HepG2 (cell line): Measurements from ENCODE around the gene LASP1. TPM values are rescaled to one million over a fixed set of nuclear protein-coding genes. Genes with fewer than 3 reads are reported as not detected.

Experiments
- CREM ChIP-seq, 2 experiments: sonication (generic) in 1 of 2; formaldehyde crosslinking in 1 of 2; IDR thresholded peaks; 2 replicates each; pipeline versions ENCODE4 v1.4.0 to v1.6.1; 2016 to 2020; ENCODE audit warnings: antibody characterized with exemption in 1 of 2, mild to moderate bottlenecking in 1 of 2, missing genetic modification reagents in 1 of 2
- DNMT1 ChIP-seq: sonication (generic); formaldehyde crosslinking; IDR thresholded peaks from 2 replicates; pipeline ENCODE4 v1.5.1; 2020; ENCODE audit warnings: mild to moderate bottlenecking, missing genetic modification reagents
- GATA4 ChIP-seq: sonication (generic); IDR thresholded peaks from 2 replicates; pipeline ENCODE4 v1.6.1; 2016; ENCODE audit warnings: antibody characterized with exemption, low read depth, borderline replicate concordance
- HINFP ChIP-seq: sonication (generic); formaldehyde crosslinking; IDR thresholded peaks from 2 replicates; pipeline ENCODE4 v1.4.0; 2020; ENCODE audit warnings: low read depth, mild to moderate bottlenecking, missing genetic modification reagents
- HNRNPK ChIP-seq: fragments of 200-400 bp; formaldehyde crosslinking; IDR thresholded peaks from 2 replicates; pipeline ENCODE4 v1.6.1; 2018; ENCODE audit warnings: low read length, low read depth, moderate library complexity, mild to moderate bottlenecking; ENCODE audit not compliant: poor library complexity, severe bottlenecking
- LBX2 ChIP-seq: sonication (generic); formaldehyde crosslinking; IDR thresholded peaks from 2 replicates; pipeline ENCODE4 v1.5.0; 2020; ENCODE audit warnings: missing genetic modification reagents, mild to moderate bottlenecking, borderline replicate concordance
- PRPF4 ChIP-seq: fragments of 200-400 bp; formaldehyde crosslinking; IDR thresholded peaks from 2 replicates; pipeline ENCODE4 v1.6.1; 2016; ENCODE audit warnings: low read length, low read depth; ENCODE audit not compliant: poor library complexity, severe bottlenecking
- ZBED4 ChIP-seq: sonication (generic); formaldehyde crosslinking; IDR thresholded peaks from 2 replicates; pipeline ENCODE4 v1.4.0; 2020; ENCODE audit warnings: missing genetic modification reagents, borderline replicate concordance
- ZNF143 ChIP-seq: sonication (generic); formaldehyde crosslinking; IDR thresholded peaks from 2 replicates; pipeline ENCODE4 v1.4.0; 2020; ENCODE audit warnings: missing genetic modification reagents
- ZNF235 ChIP-seq: sonication (generic); formaldehyde crosslinking; IDR thresholded peaks from 2 replicates; pipeline ENCODE4 v1.8.1; 2023; ENCODE audit warnings: mild to moderate bottlenecking, missing genetic modification reagents, borderline replicate concordance
- ZNF329 ChIP-seq: sonication (generic); formaldehyde crosslinking; IDR thresholded peaks from 2 replicates; pipeline ENCODE4 v1.9.0; 2021; ENCODE audit warnings: low read depth, mild to moderate bottlenecking, missing genetic modification reagents
- ZNF510 ChIP-seq: sonication (generic); formaldehyde crosslinking; IDR thresholded peaks from 2 replicates; pipeline ENCODE4 v1.4.0; 2020; ENCODE audit warnings: low read depth, mild to moderate bottlenecking, missing genetic modification reagents
- ZNF777 ChIP-seq: sonication (generic); formaldehyde crosslinking; IDR thresholded peaks from 2 replicates; pipeline ENCODE4 v1.4.0; 2020; ENCODE audit warnings: missing genetic modification reagents
- ZNF780A ChIP-seq: sonication (generic); formaldehyde crosslinking; IDR thresholded peaks from 2 replicates; pipeline ENCODE4 v1.8.0; 2022; ENCODE audit warnings: mild to moderate bottlenecking, missing genetic modification reagents, moderate library complexity
- ZNF816 ChIP-seq: sonication (generic); formaldehyde crosslinking; IDR thresholded peaks from 2 replicates; pipeline ENCODE4 v1.8.0; 2022; ENCODE audit warnings: missing genetic modification reagents, mild to moderate bottlenecking, borderline replicate concordance
- polyA plus RNA-seq, 8 experiments: library from polyadenylated mRNA; depleted of rRNA in 3 of 8; stranded (reverse) in 7 of 8; unstranded in 1 of 8; fragments of >200 nt; fragmentation: Illumina TruSeq in 4 of 8; extraction: Trizol in 4 of 8; gene quantifications; 2 replicates each; pipeline versions ENCODE4 v1.2.1 to v1.2.3, GENCODE V29; 2011 to 2016; ENCODE audit warnings: low read depth in 4 of 8, missing spikeins in 1 of 8, mixed read lengths in 1 of 8; ENCODE audit not compliant: insufficient read depth in 1 of 8
- total RNA-seq, 5 experiments: library from RNA; depleted of rRNA; stranded (reverse); fragments of >200 nt; fragmentation: Illumina TruSeq; extraction: Trizol; gene quantifications; 2 replicates each; pipeline ENCODE4 v1.2.3, GENCODE V29; 2016; ENCODE audit warnings: low read depth in 1 of 5
- TF ChIP-seq, protein P1 (sequence below): IDR thresholded peaks from 2 replicates; pipeline ENCODE4 v1.6.1; 2016; ENCODE audit warnings: low read depth, missing genetic modification reagents, missing compliant biosample characterization
- TF ChIP-seq, protein P2 (sequence below): sonication (generic); formaldehyde crosslinking; IDR thresholded peaks from 2 replicates; pipeline ENCODE4 v1.5.0; 2020; ENCODE audit warnings: missing genetic modification reagents, mild to moderate bottlenecking, borderline replicate concordance

LASP1 gene
- total and polyA plus RNA-seq, 2 of the 13 experiments (the other 11 are each of a cell fraction or from before 2014, with no cell fraction given), result 70.1 to 97.0 TPM

DNA sequence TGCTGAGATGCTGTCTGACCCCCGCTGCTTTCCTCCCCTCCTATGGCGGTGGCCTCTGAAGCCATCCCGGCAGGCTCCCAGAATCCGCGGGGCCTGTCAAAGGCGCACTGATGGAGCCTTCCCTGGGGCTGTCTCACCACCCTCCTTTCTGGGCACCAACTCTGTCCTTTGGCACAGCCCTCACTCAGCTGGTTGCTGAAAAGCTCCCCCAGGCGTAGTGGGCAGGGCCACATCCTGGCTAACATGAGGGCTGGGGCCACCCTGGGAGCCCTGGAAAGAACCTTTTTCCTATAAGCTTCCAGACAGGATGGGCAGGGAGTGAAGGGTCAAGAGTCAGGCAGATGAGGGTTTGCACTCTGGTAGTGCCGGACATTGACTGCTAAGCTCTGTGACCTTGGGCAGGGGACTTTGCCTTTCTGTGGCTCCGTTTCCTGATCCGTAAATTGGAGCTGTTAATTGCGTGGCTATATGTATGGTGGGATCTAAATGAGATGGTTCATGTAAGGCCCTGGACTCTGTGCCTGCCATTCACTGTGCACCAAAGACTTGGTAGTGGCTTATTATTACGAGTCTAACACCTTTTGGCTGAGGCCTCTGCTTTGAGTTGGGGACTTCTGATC, 27.9 kb downstream of the LASP1 start (continued):
- TF ChIP-seq, protein P1, sequence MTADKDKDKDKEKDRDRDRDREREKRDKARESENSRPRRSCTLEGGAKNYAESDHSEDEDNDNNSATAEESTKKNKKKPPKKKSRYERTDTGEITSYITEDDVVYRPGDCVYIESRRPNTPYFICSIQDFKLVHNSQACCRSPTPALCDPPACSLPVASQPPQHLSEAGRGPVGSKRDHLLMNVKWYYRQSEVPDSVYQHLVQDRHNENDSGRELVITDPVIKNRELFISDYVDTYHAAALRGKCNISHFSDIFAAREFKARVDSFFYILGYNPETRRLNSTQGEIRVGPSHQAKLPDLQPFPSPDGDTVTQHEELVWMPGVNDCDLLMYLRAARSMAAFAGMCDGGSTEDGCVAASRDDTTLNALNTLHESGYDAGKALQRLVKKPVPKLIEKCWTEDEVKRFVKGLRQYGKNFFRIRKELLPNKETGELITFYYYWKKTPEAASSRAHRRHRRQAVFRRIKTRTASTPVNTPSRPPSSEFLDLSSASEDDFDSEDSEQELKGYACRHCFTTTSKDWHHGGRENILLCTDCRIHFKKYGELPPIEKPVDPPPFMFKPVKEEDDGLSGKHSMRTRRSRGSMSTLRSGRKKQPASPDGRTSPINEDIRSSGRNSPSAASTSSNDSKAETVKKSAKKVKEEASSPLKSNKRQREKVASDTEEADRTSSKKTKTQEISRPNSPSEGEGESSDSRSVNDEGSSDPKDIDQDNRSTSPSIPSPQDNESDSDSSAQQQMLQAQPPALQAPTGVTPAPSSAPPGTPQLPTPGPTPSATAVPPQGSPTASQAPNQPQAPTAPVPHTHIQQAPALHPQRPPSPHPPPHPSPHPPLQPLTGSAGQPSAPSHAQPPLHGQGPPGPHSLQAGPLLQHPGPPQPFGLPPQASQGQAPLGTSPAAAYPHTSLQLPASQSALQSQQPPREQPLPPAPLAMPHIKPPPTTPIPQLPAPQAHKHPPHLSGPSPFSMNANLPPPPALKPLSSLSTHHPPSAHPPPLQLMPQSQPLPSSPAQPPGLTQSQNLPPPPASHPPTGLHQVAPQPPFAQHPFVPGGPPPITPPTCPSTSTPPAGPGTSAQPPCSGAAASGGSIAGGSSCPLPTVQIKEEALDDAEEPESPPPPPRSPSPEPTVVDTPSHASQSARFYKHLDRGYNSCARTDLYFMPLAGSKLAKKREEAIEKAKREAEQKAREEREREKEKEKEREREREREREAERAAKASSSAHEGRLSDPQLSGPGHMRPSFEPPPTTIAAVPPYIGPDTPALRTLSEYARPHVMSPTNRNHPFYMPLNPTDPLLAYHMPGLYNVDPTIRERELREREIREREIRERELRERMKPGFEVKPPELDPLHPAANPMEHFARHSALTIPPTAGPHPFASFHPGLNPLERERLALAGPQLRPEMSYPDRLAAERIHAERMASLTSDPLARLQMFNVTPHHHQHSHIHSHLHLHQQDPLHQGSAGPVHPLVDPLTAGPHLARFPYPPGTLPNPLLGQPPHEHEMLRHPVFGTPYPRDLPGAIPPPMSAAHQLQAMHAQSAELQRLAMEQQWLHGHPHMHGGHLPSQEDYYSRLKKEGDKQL (CRISPR knock-in tag), result no peak
- TF ChIP-seq ZNF816 (CRISPR knock-in tag) (no peak), PRPF4 (no peak), ZNF777 (CRISPR knock-in tag) (no peak), ZNF235 (CRISPR knock-in tag) (no peak), GATA4 (no peak), ZNF143 (CRISPR knock-in tag) (no peak), ZNF510 (CRISPR knock-in tag) (no peak), CREM (IDR thresholded peaks at IDR 0.05) (no peak), CREM (CRISPR knock-in tag; IDR thresholded peaks at IDR 0.05) (no peak), HNRNPK (no peak), ZNF780A (CRISPR knock-in tag) (no peak), LBX2 (CRISPR knock-in tag) (no peak), DNMT1 (CRISPR knock-in tag) (no peak), HINFP (CRISPR knock-in tag) (no peak), ZBED4 (no peak), ZNF329 (CRISPR knock-in tag) (no peak)
- TF ChIP-seq, protein P2, sequence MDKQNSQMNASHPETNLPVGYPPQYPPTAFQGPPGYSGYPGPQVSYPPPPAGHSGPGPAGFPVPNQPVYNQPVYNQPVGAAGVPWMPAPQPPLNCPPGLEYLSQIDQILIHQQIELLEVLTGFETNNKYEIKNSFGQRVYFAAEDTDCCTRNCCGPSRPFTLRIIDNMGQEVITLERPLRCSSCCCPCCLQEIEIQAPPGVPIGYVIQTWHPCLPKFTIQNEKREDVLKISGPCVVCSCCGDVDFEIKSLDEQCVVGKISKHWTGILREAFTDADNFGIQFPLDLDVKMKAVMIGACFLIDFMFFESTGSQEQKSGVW (CRISPR knock-in tag), result no peak
